ENCODE data around the gene ZNF507. TPM values are rescaled to one million over a fixed set of nuclear protein-coding genes. Genes with fewer than 3 reads are reported as not detected.
A peak's percentile ranks its signal among the peaks of the same experiment; 100 is the strongest.

ZNF507 gene
- total and polyA plus RNA-seq, 9 of the 15 experiments (the other 6 are each of a cell fraction or from before 2014, with no cell fraction given), result 2.9 to 25.0 (median 10.4) TPM

DNA sequence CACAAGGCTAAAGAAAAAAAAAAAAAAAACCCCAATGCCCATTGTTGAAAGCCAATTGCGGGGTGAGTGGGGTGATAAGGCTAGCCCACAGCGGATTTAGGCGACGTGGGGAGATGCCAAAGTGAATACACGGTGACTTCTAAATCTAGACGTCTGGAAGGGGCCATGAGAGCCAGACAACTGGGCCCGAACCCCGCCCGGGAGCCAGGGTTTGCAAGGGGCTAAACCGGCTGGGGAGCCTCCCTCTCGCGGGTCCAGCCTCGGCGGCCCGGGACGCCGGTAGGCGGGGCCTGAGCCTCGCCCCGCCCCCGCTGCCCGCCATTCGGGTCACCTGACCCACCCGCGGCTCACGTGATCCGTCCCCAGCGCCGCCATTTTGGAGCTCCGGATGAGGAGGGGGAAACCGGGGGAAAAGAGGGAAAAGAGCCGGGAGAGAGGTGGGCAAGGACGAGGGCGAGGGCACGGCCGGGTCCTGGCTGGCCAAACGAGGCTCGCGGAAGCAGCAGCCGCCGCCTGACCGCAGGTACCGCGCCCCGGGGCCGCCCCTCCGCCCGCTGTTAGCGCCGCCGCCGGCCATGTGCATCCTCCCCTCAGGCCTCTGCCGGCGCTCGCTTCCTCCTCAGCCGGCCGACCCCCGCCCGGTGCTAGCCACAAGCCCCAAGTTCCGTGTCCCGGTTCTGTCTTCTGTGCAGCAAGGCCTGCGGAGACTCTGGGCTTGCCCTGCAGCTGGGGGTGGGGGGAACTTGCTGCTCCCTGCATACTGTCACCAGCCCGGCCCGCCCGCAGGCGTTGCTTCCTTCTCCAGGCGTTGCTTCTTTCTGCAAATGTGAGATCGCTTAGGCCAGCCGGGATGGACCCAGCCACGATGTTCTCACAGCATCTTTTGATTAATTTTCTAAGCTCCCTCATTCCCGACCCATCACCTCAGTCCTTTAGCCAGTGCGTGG lies at the start of gene ZNF507 (continued):
- TF ChIP-seq ZNF766 (CRISPR knock-in tag; conservative IDR thresholded peaks at IDR 0.05) (0 out of 2 replicates have a peak, but pooled peaks have one; percentile 46), ZNF431 (CRISPR knock-in tag; IDR thresholded peaks at IDR 0.05) (0 out of 2 replicates have a peak, but pooled peaks have one; percentile 36), ZNF347 (CRISPR knock-in tag; IDR thresholded peaks at IDR 0.05; ENCODE audit: low read depth) (no peak), ZSCAN32 (CRISPR knock-in tag; IDR thresholded peaks at IDR 0.05) (no peak), ZKSCAN3 (CRISPR knock-in tag; IDR thresholded peaks at IDR 0.05) (peak; percentile 100), TRIM24 (IDR thresholded peaks at IDR 0.05) (peak in 1 of 2 experiments; percentile 82; a peak in 2 of 4 replicates), MEF2A (IDR thresholded peaks at IDR 0.05; ENCODE audit: control insufficient read depth, low read depth, low read length) (0 out of 2 replicates have a peak, but pooled peaks have one; percentile 20), CBFA2T3 (IDR thresholded peaks at IDR 0.05) (no peak), ZNF232 (CRISPR knock-in tag; IDR thresholded peaks at IDR 0.05) (peak; percentile 55; the same call in 1 of the 2 replicates), SP1 (CRISPR knock-in tag; IDR thresholded peaks at IDR 0.05) (peak; percentile 57), ZNF699 (CRISPR knock-in tag; IDR thresholded peaks at IDR 0.05; ENCODE audit: insufficient replicate concordance) (no peak), MED1 (CRISPR knock-in tag; IDR thresholded peaks at IDR 0.05; ENCODE audit: borderline replicate concordance) (no peak), ELF1 (tag; IDR thresholded peaks at IDR 0.05) (peak; percentile 40; the same call in 1 of the 2 replicates), ZNF589 (CRISPR knock-in tag; IDR thresholded peaks at IDR 0.05; ENCODE audit: low read depth) (no peak), TAF1 (IDR thresholded peaks at IDR 0.05; ENCODE audit: control insufficient read depth, extremely low read depth, insufficient read depth, low read length, severe bottlenecking) (peak; percentile 53), ZC3H8 (IDR thresholded peaks at IDR 0.05) (no peak)
- TF ChIP-seq, protein P1, sequence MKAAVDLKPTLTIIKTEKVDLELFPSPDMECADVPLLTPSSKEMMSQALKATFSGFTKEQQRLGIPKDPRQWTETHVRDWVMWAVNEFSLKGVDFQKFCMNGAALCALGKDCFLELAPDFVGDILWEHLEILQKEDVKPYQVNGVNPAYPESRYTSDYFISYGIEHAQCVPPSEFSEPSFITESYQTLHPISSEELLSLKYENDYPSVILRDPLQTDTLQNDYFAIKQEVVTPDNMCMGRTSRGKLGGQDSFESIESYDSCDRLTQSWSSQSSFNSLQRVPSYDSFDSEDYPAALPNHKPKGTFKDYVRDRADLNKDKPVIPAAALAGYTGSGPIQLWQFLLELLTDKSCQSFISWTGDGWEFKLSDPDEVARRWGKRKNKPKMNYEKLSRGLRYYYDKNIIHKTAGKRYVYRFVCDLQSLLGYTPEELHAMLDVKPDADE (conservative IDR thresholded peaks at IDR 0.05; ENCODE audit: control insufficient read depth, low read depth, low read length), result peak; percentile 86
- TF ChIP-seq, protein P2, sequence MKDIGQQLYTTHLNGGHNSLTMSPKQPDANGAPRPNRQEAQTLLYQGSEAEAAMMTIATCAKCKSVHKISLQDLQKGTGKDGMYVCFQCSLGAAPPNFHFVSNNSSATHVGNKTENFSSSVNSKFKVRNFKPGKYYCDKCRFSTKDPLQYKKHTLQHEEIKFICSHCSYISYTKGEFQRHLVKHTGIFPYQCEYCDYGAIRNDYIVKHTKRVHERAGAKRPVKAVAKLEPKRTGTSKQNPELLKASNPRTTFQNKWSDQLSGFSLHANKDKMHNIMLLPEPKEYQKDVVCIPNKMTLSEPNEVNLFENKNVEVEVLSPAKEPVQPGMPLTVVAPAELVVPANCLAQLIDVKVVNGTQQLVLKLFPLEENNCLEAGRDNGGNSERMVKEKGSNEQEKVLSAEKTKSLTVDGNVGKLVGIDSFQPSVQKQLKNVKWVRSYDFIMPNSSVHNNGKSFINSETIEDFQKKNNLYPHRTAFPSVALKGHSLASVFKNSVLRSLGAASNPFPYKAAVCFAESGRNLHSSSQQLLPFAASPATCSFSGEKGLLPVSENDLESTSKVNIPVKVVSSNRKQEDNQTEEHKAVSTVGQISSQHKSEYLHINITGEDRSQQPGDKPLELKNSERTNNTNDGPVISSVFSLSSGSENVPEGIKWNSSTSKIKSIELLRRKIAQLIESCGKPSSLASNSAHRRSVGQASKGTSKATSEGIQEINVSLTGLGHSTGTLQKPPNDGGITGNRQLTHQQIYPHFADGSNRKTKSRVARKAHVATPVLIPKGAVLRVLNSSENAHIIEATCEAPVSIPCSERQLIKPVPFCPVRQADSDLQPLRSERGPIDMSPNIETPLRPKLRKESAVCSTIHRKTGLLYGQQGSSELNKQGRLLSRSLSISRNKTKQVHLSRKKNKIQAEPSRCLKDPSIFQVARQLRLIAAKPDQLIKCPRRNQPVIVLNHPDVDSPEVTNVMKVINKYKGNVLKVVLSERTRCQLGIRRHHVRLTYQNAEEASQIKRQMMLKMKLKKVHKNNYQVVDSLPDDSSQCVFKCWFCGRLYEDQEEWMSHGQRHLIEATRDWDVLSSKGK (CRISPR knock-in tag; IDR thresholded peaks at IDR 0.05), result no peak
- TF ChIP-seq, protein P3, sequence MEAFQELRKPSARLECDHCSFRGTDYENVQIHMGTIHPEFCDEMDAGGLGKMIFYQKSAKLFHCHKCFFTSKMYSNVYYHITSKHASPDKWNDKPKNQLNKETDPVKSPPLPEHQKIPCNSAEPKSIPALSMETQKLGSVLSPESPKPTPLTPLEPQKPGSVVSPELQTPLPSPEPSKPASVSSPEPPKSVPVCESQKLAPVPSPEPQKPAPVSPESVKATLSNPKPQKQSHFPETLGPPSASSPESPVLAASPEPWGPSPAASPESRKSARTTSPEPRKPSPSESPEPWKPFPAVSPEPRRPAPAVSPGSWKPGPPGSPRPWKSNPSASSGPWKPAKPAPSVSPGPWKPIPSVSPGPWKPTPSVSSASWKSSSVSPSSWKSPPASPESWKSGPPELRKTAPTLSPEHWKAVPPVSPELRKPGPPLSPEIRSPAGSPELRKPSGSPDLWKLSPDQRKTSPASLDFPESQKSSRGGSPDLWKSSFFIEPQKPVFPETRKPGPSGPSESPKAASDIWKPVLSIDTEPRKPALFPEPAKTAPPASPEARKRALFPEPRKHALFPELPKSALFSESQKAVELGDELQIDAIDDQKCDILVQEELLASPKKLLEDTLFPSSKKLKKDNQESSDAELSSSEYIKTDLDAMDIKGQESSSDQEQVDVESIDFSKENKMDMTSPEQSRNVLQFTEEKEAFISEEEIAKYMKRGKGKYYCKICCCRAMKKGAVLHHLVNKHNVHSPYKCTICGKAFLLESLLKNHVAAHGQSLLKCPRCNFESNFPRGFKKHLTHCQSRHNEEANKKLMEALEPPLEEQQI (IDR thresholded peaks at IDR 0.05), result peak; percentile 72; the same call in 1 of the 2 replicates
- TF ChIP-seq, protein P4, sequence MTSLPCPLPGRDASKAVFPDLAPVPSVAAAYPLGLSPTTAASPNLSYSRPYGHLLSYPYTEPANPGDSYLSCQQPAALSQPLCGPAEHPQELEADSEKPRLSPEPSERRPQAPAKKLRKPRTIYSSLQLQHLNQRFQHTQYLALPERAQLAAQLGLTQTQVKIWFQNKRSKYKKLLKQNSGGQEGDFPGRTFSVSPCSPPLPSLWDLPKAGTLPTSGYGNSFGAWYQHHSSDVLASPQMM (CRISPR knock-in tag; IDR thresholded peaks at IDR 0.05), result no peak
